Immature natural killer cell (primary cell): ENCODE results near the gene TBX4. TPM values are rescaled to one million over a fixed set of nuclear protein-coding genes. Genes with fewer than 3 reads are reported as not detected.
"Not testable (repeated sequence)": the region's sequence is repeated elsewhere in the genome, so short reads cannot be mapped to it uniquely, and the experiment has no call there.

Experiments
- DNase-seq, 3 donors: peaks; one replicate each; pipeline ENCODE4 v3.0.0; 2022; ENCODE audit warnings: mixed read lengths in 1 of 3
- H3K27ac Mint-ChIP-seq, 6 donors: one replicate each; pipeline ENCODE4 v1.8.0; 2020; ENCODE audit warnings: mixed read lengths in 6 of 6, mild to moderate bottlenecking in 5 of 6, inconsistent platforms in 4 of 6, moderate library complexity in 3 of 6
- H3K27me3 Mint-ChIP-seq, 3 donors: one replicate each; pipeline ENCODE4 v1.8.0; 2020 to 2021; ENCODE audit warnings: low read depth in 3 of 3, mild to moderate bottlenecking in 3 of 3, mixed read lengths in 3 of 3, moderate library complexity in 3 of 3, inconsistent platforms in 1 of 3
- H3K36me3 Mint-ChIP-seq, 3 donors: one replicate each; pipeline ENCODE4 v1.8.0; 2020; ENCODE audit warnings: mixed read lengths in 3 of 3, inconsistent platforms in 2 of 3, mild to moderate bottlenecking in 2 of 3
- H3K4me1 Mint-ChIP-seq, 2 donors: one replicate each; pipeline ENCODE4 v1.8.0; 2020; ENCODE audit warnings: inconsistent platforms in 2 of 2, mild to moderate bottlenecking in 2 of 2, mixed read lengths in 2 of 2, moderate library complexity in 1 of 2
- H3K4me3 Mint-ChIP-seq, 5 donors: one replicate each; pipeline ENCODE4 v1.8.0; 2020; ENCODE audit warnings: mild to moderate bottlenecking in 5 of 5, mixed read lengths in 5 of 5, inconsistent platforms in 3 of 5, moderate library complexity in 3 of 5
- H3K9me3 Mint-ChIP-seq, 6 donors: one replicate each; pipeline ENCODE4 v1.8.0; 2020; ENCODE audit warnings: mild to moderate bottlenecking in 6 of 6, mixed read lengths in 6 of 6, inconsistent platforms in 4 of 6, moderate library complexity in 3 of 6
- polyA plus RNA-seq, 3 donors: library from polyadenylated mRNA; unstranded; fragments of 300-500 nt; fragmentation: Illumina TruSeq; gene quantifications; one replicate each; pipeline ENCODE4 v1.2.3, GENCODE V29; 2021

The TBX4 gene
- polyA plus RNA-seq, 3 donors from 2014 or later: not detected

- DNase-seq, H3K27ac Mint-ChIP-seq, H3K4me3 Mint-ChIP-seq, H3K9me3 Mint-ChIP-seq, H3K36me3 Mint-ChIP-seq: not testable (repeated sequence)
- H3K4me1 Mint-ChIP-seq: peaks cover 8 to 12% of the 10 kb centered on the region in 2 donors
- H3K27me3 Mint-ChIP-seq: peaks cover 14 to 26% (median 21%) of the 10 kb centered on the region in 3 donors
Measured at GRCh38 chr17:61449140-61449539, 3.1 kb upstream of the TBX4 start.

GRCh38 chr17:61449707-61450640 is 2.2 kb upstream of the TBX4 start:
- Mint-ChIP-seq H3K27me3 (peaks cover 16 to 25% (median 18%) of the 10 kb centered on the region in 3 donors), H3K9me3 (no peaks in the 10 kb centered on the region), H3K36me3 (peaks cover 0 to 6% (median 0%) of the 10 kb centered on the region in 3 donors), H3K4me1 (peaks cover 9 to 15% of the 10 kb centered on the region in 2 donors), H3K4me3 (no peak overlapping the region), H3K27ac (no peak overlapping the region)
- no peak for DNase-seq

GRCh38 chr17:61450641-61451537 is 1.3 kb upstream of the TBX4 start:
- no peak overlapping the region for H3K27ac Mint-ChIP-seq
- H3K4me3 Mint-ChIP-seq: peak overlapping the region in 3 of 5 donors; percentile 9 to 67 (median 36)
- H3K9me3 Mint-ChIP-seq: no peaks in the 10 kb centered on the region
- H3K4me1 Mint-ChIP-seq: peaks cover 9 to 15% of the 10 kb centered on the region in 2 donors
- no peak for DNase-seq
- H3K27me3 Mint-ChIP-seq: peaks cover 20 to 28% (median 20%) of the 10 kb centered on the region in 3 donors
- H3K36me3 Mint-ChIP-seq: peaks cover 0 to 6% (median 0%) of the 10 kb centered on the region in 3 donors

- DNase-seq: no peak
- Mint-ChIP-seq H3K4me3 (no peak overlapping the region), H3K27ac (no peak overlapping the region)
Measured at GRCh38 chr17:61451538-61452300, 503 bp upstream of the TBX4 start.

GRCh38 chr17:61453566-61454380 is 1.6 kb downstream of the TBX4 start:
- peaks cover 0 to 6% (median 0%) of the 10 kb centered on the region in 3 donors for H3K36me3 Mint-ChIP-seq
- DNase-seq: no peak
- peaks cover 24 to 37% (median 32%) of the 10 kb centered on the region in 3 donors for H3K27me3 Mint-ChIP-seq
- no peaks in the 10 kb centered on the region for H3K9me3 Mint-ChIP-seq
- peaks cover 17 to 21% of the 10 kb centered on the region in 2 donors for H3K4me1 Mint-ChIP-seq
- H3K4me3 Mint-ChIP-seq: peak overlapping the region in 1 of 5 donors; percentile 3
- H3K27ac Mint-ChIP-seq: peak overlapping the region in 1 of 6 donors; percentile 33

More at GRCh38 chr17:61451538-61452300, 503 bp upstream of the TBX4 start:
- Mint-ChIP-seq H3K9me3 (no peaks in the 10 kb centered on the region), H3K27me3 (peaks cover 17 to 28% (median 20%) of the 10 kb centered on the region in 3 donors), H3K4me1 (peaks cover 9 to 15% of the 10 kb centered on the region in 2 donors), H3K36me3 (peaks cover 0 to 6% (median 0%) of the 10 kb centered on the region in 3 donors)

- DNase-seq: no peak
- H3K9me3 Mint-ChIP-seq: no peaks in the 10 kb centered on the region
- H3K27ac Mint-ChIP-seq: peak overlapping the region in 1 of 6 donors; percentile 33
- H3K27me3 Mint-ChIP-seq: peaks cover 27 to 42% (median 33%) of the 10 kb centered on the region in 3 donors
- H3K4me3 Mint-ChIP-seq: peak overlapping the region in 1 of 5 donors; percentile 3
- peaks cover 17 to 21% of the 10 kb centered on the region in 2 donors for H3K4me1 Mint-ChIP-seq
- peaks cover 0 to 6% (median 0%) of the 10 kb centered on the region in 3 donors for H3K36me3 Mint-ChIP-seq
Measured at GRCh38 chr17:61454381-61455323, 2.4 kb downstream of the TBX4 start.

GRCh38 chr17:61455324-61456060 is 3.3 kb downstream of the TBX4 start:
- Mint-ChIP-seq H3K27ac (no peak overlapping the region), H3K4me3 (no peak overlapping the region), H3K4me1 (peaks cover 17 to 21% of the 10 kb centered on the region in 2 donors), H3K36me3 (peaks cover 0 to 6% (median 0%) of the 10 kb centered on the region in 3 donors), H3K9me3 (no peaks in the 10 kb centered on the region), H3K27me3 (peaks cover 30 to 39% (median 30%) of the 10 kb centered on the region in 3 donors)
- DNase-seq: no peak

- peaks cover 28 to 46% (median 34%) of the 10 kb centered on the region in 3 donors for H3K27me3 Mint-ChIP-seq
- H3K9me3 Mint-ChIP-seq: no peaks in the 10 kb centered on the region
- peaks cover 0 to 6% (median 0%) of the 10 kb centered on the region in 3 donors for H3K36me3 Mint-ChIP-seq
- H3K4me3 Mint-ChIP-seq: no peak overlapping the region
- H3K4me1 Mint-ChIP-seq: peaks cover 14 to 18% of the 10 kb centered on the region in 2 donors
- no peak for DNase-seq
- H3K27ac Mint-ChIP-seq: no peak overlapping the region
Measured at GRCh38 chr17:61456061-61456681, 3.9 kb downstream of the TBX4 start.

GRCh38 chr17:61456688-61457225 is 4.5 kb downstream of the TBX4 start:
- H3K9me3 Mint-ChIP-seq: no peaks in the 10 kb centered on the region
- DNase-seq: no peak
- H3K4me3 Mint-ChIP-seq: peak overlapping the region in 2 of 5 donors; percentile 35 to 44
- H3K4me1 Mint-ChIP-seq: peaks cover 14 to 17% of the 10 kb centered on the region in 2 donors
- peaks cover 0 to 6% (median 0%) of the 10 kb centered on the region in 3 donors for H3K36me3 Mint-ChIP-seq
- no peak overlapping the region for H3K27ac Mint-ChIP-seq
- H3K27me3 Mint-ChIP-seq: peaks cover 27 to 46% (median 38%) of the 10 kb centered on the region in 3 donors

- no peak overlapping the region for H3K27ac Mint-ChIP-seq
- peaks cover 14 to 17% of the 10 kb centered on the region in 2 donors for H3K4me1 Mint-ChIP-seq
- H3K9me3 Mint-ChIP-seq: no peaks in the 10 kb centered on the region
- no peak for DNase-seq
- H3K27me3 Mint-ChIP-seq: peaks cover 27 to 46% (median 39%) of the 10 kb centered on the region in 3 donors
- H3K4me3 Mint-ChIP-seq: peak overlapping the region; percentile 35 to 74 (median 44)
- H3K36me3 Mint-ChIP-seq: peaks cover 0 to 6% (median 0%) of the 10 kb centered on the region in 3 donors
Measured at GRCh38 chr17:61457226-61457983, 5.2 kb downstream of the TBX4 start.
